D721Med (cell line): ENCODE results near the gene OAS1.

ENCODE experiments used
- DNase-seq: peaks from one replicate; pipeline ENCODE4 v3.0.0; 2011; ENCODE audit warnings: low spot score; ENCODE audit not compliant: insufficient read length
- FAIRE-seq: peaks from 2 replicates; lab custom pipeline; 2011; peaks lifted over from hg19 to GRCh38; lab: Jason Lieb, UNC
- CTCF ChIP-seq: IDR thresholded peaks from 2 replicates; pipeline ENCODE4 v1.5.1; 2012; ENCODE audit warnings: mild to moderate bottlenecking, control low read depth; ENCODE audit not compliant: insufficient read depth; ENCODE audit errors: missing control alignments

OAS1 gene

DNA sequence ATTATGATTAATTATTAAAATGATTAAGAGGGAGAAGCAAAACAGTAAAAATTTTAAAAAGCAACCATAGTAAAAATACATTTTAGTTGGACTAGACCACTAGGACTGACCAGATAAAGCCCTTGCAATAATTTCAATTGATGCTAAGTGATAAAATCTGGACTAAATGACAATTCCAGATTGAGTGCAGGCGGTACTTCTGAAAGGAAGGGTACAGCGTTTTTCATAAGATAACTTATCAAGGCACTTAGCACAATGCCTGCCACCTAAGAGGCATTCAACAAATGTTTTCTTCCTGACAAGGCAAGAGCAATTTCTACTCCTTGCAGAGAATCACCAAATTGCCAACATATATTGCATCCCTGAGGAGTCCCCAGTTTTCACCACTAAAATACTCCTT, 37.7 kb upstream of the OAS1 start:
- DNase-seq, result no peak
- TF ChIP-seq CTCF, result no peak
- FAIRE-seq, result no peak

DNA sequence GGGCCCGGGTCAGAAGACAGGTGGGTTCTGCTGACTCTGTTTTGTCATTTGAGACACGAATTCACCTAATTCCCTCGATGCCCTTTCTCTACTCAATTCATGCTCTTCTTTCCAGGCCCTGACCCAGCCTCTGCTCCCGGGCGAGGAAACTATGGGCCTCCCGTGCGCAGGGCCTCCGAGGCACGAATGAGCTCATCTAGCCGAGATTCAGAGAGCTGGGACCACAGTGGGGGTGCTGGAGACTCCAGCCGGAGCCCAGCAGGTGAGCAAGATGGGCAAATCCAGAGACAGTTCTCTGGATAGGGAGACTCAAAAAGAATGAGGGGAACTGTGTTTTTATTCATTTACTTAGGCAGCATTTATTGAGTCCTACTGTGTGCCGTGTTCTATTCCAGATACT, 37.0 kb upstream of the OAS1 start:
- FAIRE-seq (no peak), DNase-seq (no peak)
- no peak for TF ChIP-seq CTCF

GRCh38 chr12:112870267-112870980, 36.3 kb upstream of the OAS1 start:
- TF ChIP-seq CTCF, result no peak
- no peak for DNase-seq
- no peak for FAIRE-seq

GRCh38 chr12:112875608-112876007, 31.2 kb upstream of the OAS1 start:
- DNase-seq, result no peak
- no peak for TF ChIP-seq CTCF
- no peak for FAIRE-seq

GRCh38 chr12:112876506-112876905, 30.3 kb upstream of the OAS1 start:
- TF ChIP-seq CTCF, result no peak
- no peak for DNase-seq
- FAIRE-seq, result no peak

- no peak for FAIRE-seq
- TF ChIP-seq CTCF, result no peak
- no peak for DNase-seq
These were observed 29.8 kb upstream of the OAS1 start for GRCh38 chr12:112877006-112877405.

DNA sequence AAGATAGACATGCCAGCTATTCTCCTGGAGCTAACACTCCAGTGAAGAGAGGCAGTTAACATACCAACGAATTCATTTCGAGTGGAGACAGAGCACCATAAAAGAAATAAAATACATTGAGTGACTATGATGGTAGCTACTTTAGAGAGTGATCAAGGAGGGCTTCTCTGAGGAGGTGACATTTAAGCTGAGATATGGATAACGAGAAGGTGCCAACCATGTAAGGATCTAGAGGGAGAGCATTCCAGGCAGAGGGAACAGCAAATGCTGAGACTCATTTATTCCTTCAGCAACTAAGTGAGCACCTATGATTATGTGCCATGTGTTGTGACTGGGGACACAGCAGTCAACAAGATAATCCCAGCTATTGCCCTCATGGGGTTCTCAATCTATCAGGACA, 28.3 kb upstream of the OAS1 start:
- no peak for TF ChIP-seq CTCF
- DNase-seq (no peak), FAIRE-seq (no peak)
